Hepatocyte (in vitro differentiated cells): Measurements from ENCODE around the gene ABCC6. TPM values are rescaled to one million over a fixed set of nuclear protein-coding genes. Genes with fewer than 3 reads are reported as not detected.

Source experiments
- polyA plus RNA-seq: library from polyadenylated mRNA; unstranded; fragments of >200 nt; fragmentation: Nextera tagmentation; extraction: Ambion mirVana; gene quantifications from 2 replicates; pipeline ENCODE4 v1.2.1, GENCODE V29; 2016
- total RNA-seq: library from RNA; depleted of rRNA; stranded (reverse); fragments of >200 nt; gene quantifications from 2 replicates; pipeline ENCODE4 v1.2.3, GENCODE V29; 2014

ABCC6 gene
- total and polyA plus RNA-seq, 2 experiments from 2014 or later: 41.2 to 46.8 TPM

Other genes with a start within 250 kb of the ABCC6 start
- 10.1 and 10.3 TPM in 2 replicates for gene NOMO3, start 9.0 kb upstream of the ABCC6 start, total RNA-seq
- gene NOMO3, start 9.0 kb upstream of the ABCC6 start, polyA plus RNA-seq: 14.9 and 17.0 TPM in 2 replicates
- gene NPIPA7, start 155.6 kb upstream of the ABCC6 start, total RNA-seq: 5.1 and 11.2 TPM in 2 replicates
- gene NPIPA7, start 155.6 kb upstream of the ABCC6 start, polyA plus RNA-seq: 8.6 and 10.8 TPM in 2 replicates